HS-27A (cell line): ENCODE results near the gene RNF121.

Experiments
- DNase-seq: peaks from one replicate; pipeline ENCODE4 v3.0.0-alpha.2; 2012; ENCODE audit warnings: low read depth, missing footprints

RNF121 gene

DNA sequence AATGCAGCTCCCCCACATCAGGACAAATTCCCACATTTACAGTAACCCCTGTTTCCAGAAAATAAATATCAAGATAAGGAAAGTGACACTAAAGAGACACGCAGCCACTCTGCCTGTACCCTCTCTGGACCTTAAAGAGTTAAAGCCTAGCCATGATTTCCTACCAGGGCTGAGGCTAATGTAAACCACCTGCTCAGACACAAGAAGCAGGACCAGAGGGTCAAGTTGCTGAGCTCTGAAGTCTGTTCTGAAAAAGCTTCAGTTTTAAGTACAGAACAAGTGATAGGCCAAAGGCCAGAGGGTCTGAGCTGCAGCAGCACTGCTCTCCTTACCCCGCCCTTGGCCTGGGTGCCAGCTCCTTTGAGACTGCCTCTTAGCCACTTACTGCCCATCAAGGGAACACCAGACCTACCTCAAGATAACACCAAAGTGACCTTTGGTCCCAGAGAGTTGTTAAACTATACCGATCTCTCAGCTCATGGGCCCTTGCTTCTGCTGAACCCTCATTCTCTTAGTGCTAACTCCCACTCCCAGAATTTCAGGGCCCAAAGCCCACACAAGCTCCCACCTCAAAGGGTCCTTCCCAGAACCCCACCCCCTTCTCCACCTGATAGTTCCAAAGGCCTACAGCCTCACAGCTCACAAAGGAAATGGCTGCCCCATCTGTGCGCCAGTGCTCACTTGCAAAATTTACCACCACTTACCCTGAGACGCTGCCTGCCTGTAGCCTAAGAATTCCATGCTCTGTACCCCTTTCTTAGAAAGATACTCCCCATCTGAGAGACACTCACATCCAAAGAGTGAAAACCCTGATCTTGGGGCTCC lies 110.4 kb downstream of the RNF121 start:
- DNase-seq, result no peak

DNA sequence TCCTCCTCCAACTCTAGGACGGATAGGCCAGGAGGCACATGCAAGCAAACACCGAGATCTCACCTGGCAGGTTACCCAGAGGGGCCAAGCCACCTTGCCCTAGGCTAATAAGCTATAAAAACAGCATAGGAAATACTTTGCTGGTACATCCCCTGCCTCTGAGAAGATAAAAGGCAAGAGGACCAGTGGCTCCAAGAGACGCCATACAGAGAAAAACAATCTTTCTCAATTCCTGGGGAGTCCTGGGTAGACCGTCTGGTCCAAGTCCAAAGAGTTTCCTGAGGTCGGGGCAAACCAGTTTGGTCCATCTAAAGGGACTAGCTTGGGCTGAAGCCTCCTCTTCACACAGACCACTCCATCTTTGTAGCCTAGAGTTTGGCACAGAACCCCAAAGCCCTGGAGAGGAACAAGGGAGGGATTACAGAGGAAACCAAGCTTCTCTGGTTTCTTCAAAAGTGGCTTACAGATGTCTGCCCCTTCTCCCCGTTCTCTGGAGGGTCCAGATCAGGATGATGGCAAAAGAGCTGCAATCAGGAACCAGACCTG lies 111.1 kb downstream of the RNF121 start:
- DNase-seq, result no peak

DNA sequence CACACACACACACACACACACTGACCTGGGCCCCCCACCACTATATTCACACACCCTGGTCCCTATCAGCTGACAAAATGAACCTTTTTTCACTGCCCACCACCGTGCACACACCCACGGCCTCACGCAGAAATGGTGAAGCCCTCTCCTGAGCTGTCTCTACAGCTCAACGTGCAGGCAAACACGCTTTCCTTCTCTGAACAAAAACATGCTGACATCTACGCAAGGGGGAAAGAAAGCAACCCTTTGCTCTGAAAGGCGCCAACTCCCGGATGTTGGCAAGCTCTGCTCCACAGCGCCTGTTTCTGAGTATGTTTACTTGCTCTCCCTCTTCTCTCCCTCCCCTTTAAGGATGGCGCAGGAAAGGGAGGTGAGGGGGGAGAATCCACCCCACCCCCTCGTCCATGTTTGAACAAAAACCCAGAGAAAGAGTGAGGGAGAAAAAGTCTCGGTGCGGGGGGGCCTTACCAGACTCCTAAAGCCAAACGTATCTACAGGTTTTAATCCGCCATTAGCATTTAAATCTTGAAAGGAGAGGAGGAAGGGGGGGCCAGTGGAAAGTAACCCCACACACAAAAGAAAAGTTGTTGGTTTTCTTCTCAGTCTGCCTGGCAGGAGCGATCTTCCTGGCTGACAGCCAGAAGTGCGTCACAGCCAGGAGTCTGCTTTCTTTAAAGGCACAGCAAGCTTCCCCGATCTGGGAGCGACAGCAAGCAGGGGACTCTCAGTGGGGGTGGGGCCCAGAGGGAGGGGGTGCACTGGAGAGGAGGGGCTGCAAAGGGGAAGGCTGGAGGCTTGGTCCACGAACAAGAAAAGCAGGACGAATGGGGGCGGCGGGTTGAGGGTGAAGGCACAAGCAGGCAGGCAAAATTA lies 111.9 kb downstream of the RNF121 start:
- DNase-seq, result peak; percentile 88

DNA sequence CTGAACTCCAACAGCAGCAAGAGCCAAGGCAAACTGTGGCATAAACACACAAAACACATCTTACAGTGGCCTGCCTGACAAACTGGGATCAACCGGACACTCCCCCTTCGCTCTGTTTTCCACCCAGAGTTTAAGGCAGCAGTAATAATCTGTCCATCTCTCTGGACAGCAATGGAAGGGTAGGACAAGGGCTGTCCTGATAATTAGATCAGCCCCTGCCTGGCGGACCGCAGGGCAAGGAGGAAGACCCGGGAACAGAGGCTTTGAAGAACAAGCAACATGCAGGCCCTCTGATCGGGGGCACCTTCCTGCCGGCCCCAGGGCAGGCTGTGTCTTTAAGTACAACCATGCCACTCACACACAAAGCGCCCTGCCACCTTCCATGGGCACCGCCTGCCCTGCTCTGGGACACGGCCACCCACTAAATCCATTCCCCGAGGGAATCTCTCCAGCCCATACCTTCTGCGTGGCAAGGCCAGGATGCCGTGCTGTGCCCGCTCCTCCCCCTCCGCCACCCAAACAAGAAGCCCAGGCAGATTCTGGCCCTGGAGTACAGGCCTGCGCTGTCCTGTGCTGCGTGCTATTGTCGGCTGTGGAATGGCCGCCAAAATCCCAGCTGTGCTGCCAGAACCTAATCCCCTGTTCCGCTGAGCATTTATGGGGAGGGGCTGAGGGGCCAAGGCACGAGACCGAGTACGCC lies 112.7 kb downstream of the RNF121 start:
- peak; percentile 41 for DNase-seq

DNA sequence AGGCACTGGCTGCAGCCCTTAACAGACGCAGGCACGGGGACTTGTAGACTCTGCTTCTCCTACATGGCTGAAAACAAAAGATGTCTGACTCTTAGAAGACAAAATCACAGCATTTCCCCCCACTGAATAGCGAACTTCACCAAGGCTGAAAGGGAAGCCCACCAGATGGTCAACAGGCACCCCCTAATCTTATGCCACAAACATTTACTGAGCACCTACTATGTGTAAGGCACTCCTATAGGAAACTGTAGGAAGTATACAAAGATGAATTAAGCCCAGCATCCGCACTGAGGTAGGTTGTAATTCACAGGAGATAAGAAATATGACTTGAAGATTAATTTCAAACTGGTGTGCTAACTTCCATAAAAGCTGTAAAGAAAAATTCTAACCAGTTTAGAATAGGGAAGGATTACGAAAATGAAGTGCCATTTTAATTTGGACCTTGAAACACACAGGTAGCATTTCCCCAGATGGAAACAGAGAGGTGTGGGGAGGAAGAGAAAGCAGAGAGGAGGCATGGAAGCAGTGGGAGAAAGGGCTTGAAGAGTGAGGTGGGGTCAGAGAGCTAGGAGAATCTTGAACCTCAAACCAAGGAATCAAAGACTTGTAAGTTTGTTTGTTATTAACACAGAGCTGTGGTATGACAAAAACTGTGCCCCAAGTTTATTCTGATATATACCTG lies 113.4 kb downstream of the RNF121 start:
- DNase-seq, result no peak

DNA sequence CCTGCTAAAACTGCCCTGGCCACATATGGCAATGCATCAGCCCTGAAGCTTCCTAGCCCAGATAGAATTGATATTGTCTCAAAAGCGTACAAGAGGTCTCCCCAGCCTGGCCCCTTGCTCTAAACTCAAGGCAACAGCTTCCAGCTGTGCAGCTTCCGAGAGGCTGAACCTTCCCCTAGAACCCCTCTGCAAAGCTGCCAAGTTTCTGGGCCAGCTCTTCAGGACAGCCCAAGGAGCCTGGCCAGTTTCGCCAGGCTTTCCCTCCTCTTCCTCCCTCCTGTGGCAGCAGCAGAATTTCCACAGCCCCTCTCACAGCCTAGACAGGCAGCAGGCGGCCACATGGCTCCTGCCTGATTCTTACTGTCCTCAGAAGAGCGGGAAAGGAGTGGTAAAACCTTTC lies 117.0 kb downstream of the RNF121 start:
- DNase-seq, result no peak
